Activated CD8-positive, alpha-beta memory T cell treated with anti-CD3 and anti-CD28 coated beads for 48 hours (primary cell): ENCODE results near the gene NEGR1.

Source experiments
- DNase-seq, 3 experiments: peaks; one replicate each; pipeline ENCODE4 v3.0.0-alpha.2; 2020; ENCODE audit warnings: low read depth in 2 of 3, low spot score in 2 of 3

The NEGR1 gene

DNA sequence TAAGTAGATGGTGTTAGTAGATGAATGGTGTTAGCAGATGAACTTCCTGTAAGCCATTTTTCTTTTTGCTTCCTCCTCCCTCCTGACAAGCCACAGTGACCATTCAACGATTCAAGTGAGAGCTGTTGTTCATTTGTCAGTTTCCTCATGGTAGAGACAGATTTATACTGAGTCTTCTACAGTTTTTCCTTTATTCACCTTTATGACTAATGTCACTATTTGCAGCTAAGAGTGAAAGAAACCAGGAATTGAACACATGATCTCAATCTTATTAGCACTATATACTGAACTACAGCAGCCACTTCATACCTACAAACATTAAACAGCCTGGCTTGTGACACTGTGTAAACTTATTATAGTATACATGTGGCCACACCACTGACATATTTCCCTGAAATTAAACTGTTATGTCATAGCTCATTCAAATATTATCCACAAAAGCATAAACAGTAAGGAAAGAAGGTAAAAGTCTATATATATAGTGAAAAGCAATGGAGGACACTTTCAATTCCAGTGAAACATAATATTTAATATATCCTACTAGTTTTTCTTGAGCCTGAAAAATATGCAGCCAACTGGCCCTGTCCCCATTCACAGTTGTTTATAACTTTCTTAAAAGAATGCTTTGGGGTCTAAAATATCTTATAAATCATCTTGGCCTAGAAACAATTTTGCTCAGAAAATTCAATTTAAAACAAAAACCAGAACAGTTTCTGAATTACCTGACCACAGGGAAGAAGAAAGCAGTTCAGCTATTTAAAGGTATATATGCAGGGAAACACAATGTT lies 634.6 kb downstream of the NEGR1 start:
- DNase-seq, result no peak

DNA sequence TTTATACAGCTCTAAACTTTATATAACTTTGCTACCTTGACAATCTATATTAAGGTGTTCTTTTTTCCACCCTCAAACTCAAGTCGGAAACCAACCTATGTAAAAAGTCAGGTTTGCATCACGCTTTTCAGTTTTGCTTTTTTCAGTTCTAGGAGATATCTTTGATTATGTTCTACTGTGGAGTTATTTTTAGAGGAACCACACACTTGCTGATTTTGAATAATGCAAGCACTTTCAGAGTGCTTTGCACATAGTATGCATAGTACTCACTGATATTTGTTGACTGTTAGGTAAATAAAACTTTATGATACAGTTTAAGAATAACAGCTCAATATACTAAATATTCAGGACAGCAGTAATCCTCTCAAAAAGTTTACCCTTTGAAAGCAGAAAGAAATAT lies 637.3 kb downstream of the NEGR1 start:
- no peak for DNase-seq

DNA sequence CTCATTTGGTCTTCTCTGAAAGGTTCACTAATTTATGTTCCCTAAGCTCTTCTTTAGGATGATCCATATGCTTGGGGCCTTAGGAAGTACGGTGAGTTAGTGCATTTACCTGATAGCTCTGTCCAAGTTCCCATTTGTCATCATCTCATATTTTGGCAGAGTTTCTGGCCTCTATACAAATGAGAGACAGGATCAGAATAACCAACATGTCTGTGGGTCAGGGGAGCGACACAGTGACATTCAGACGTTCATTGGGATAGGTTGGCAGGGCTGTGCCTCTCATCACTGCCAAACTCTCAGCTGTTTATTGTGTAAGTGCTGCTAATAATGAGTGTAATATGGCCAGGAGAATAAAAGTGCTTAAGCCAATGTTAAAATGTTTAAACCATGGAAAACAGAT lies 640.4 kb downstream of the NEGR1 start:
- DNase-seq, result no peak

DNA sequence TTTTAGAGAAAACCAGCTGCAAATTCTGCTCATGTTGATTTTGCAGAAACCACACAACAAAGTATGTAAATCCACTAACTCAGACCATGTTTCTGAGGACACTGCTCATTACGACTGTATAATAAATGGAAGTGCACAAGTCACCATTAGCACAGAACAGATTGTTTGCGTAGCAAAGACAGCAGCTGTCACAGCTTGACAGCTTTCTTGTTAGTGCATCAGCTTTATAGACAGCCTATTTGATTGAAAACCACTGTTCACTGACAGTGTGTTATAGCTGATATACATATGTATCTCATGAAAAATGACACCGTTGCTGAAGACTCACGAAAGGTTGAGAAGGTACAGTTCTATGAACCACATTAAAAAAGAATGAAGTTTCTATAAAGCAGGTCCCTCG lies 641.3 kb downstream of the NEGR1 start:
- no peak for DNase-seq

DNA sequence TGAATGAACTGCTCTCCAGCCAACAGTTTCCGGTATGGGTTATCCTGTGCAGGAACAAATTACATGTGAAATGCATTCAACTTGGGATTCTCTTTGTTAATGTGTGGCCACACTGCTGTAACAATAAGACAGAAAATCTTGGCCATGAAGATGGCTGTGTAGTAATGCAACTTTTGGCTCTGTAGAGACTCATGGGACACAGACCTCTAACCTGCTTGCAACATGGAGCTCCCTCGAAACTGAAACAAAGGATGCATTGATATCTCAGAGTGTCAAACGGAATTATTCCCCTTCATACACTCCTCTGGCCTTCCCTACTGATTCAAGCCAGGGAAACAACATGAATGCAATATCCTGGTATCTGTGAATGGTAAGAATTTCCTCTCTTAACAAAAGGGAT lies 642.2 kb downstream of the NEGR1 start:
- DNase-seq, result no peak

DNA sequence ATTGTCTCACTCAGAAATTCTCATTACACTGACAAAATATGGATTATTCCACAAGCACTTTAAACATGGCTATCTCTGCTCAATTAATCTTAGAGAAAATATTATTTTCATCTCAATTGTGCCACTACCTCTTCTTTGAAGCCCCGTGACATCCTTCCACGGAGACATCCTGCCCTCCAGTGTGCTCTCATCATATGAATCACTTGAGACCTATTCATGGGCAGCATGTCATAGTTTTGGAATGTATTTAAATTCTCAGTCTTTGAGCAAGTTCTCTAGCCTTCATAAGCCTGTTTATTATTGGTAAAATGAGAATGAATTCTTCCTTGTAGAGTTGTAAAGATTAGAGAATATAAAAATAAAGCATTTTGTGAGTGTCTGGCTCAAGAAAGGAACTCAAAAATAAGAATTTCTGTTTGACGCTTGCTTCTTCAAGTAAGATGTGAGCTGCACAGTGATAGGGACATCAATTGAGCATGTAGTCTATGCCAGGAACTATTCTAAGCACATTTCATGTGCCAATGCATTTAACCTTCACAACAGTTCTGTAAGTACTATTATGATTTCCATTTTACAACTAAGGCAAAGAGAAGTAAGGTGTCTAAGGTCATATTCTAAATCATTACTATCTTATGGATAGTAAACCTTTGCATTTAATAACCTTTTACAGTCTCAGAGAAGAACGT lies 644.1 kb downstream of the NEGR1 start:
- no peak for DNase-seq

DNA sequence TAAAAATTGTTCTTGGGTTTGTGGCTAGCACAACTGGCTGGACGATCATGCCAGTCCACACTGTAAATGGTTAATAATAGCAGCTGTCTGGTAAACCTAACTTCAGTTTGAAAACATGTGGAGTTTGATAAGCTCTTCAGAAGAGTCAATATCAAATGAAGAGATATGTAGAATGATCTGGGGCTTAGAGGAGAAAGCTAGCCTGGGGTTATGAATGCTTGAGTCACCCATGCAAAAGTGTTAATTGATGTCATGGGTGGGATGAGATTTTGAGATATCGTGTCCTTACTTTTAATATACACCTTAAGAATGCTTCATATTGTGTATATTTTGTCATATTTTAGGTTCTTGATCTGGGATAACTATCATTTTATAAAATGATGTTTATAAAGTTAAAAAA lies 646.8 kb downstream of the NEGR1 start:
- DNase-seq, result no peak

DNA sequence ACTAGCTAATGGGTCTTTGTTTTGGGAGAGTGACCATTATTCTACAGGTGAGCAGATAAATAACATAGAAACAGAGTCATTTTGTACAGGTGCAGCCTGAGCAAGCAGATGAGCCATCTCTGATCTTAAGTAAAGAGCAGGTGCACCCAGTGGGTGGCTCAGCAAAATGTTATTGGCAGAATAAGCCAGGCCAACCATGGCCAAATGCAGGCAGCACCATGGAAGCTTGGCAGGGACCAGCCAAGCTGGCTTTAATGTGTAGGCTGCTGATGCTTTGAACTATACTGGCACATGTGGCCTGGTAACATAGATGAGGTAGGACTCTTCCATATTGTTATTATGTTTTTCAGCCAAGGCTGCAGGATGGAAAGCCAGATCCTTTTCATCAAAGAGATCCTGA lies 648.2 kb downstream of the NEGR1 start:
- no peak for DNase-seq

DNA sequence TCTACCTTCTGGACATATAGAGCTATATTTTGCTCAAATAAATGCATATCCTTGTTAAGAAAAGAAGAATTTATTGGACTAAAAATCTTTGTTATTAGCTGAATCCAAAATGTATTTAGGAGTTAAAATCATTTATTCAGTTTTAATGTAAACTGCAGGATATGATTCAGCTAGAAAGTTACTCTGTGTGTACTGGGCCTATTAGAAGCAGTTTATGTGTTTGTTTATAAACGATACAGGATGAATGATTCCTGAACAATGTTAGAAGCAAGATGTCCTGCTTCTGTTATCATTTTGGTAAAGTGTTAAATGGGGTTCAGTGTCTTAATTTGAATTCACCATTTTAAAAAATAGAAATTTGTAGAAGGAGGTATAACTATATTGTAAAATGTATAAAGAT lies 652.3 kb downstream of the NEGR1 start:
- DNase-seq, result no peak

DNA sequence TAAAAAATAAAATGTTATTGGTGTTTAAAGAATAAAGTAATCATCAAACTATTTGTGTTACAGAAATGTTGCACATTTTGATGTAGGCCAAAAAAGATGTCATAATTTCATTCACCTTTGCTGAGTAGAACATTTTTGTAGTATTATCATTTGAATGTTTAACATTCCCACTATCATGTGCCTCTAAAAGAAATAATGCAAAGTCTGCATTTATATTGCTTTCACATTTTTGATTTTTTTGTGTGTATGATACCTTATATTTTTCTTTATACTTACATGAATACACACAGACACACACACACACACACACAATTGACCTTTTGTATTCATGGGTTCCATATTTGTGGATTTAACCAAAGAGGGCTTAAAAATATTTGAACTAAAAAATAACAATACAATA lies 657.3 kb downstream of the NEGR1 start:
- DNase-seq, result no peak

DNA sequence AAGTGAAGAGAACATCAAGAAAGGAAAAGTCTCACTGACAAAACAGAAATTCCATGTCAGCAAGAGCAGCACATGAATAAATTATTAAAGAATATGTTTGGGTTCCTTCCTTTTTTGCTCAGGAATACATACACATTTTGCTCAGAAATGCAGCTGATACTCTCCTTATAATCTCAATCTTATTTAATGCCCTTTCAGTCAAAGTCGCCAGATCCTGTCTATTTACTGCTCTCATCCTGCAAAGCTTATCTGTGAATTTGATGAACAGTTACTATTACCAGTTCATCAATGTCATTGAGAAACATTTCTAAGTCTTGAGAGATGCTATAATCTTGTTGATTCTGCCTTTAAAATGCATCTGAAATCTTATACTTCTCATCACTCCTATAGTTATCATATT lies 658.5 kb downstream of the NEGR1 start:
- no peak for DNase-seq

DNA sequence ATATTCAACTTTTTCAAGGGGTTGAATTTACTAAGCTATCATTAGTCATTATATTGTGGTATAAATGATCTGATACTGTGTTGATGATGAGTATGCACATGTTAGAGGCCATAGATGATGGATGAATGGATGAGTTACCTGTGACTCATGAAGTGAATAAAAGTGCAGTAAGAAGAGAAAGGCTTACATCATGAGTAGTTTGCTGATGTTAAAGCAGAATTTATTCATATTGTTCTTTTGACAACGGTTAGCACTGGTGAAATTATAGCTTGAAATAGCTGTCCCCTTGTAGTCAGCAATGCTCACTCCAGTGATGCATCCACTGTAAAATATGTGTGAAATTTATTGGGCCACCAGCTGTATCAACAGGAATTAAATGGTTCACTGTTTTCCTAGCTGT lies 660.6 kb downstream of the NEGR1 start:
- no peak for DNase-seq

DNA sequence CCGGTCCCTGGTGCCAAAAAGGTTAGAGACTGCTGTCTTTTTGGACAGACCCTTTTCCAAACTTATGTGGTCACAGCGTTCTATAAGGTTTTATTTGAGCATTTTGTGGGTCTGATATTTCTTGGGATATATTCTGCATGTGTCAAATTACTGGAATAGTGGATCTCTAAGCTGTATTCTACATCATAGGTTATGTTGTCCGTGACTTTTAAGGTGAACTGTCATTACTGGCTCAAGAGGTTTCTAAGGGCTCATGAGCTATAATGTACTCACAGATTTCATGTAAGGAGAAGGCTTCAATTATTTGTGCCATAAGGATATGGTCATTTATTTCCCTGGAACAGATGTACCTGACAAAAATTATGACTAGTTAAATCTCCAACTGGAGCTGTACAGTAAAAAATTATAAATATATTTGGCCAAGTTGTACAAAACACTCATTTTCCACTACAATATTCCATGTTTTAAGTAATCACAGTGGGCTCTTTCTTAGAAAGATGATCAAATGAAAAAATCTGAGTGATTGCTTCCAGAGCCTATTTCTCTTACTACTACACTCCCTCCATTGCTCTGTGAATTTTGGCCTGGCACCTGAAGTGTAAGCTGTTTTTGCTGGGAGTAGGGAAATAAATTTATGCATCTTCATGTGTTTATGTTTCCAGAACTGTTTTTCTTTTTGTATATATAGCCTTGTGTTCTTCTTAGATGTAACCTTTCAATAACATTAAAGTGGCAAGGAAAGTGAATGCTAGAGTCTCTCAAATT lies 663.4 kb downstream of the NEGR1 start:
- DNase-seq, result no peak

DNA sequence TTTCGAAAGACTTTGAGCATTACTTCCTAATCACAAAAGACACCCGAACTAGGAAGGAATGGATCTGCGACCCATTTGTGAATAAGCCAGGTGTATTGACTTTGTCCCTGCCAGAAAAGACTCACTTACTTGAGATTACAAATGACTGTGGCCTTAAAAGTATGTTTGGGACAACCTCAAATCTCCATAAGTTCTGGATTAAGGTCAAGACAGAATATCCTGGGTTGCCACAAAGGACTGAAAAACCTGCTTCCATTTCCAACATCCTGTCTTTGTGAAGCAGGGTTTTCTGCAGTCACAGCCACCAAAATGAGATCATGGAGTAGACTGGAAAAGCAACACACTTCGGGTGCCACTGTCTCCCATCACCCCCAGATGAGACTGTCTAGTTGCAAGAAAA lies 664.1 kb downstream of the NEGR1 start:
- DNase-seq, result no peak

DNA sequence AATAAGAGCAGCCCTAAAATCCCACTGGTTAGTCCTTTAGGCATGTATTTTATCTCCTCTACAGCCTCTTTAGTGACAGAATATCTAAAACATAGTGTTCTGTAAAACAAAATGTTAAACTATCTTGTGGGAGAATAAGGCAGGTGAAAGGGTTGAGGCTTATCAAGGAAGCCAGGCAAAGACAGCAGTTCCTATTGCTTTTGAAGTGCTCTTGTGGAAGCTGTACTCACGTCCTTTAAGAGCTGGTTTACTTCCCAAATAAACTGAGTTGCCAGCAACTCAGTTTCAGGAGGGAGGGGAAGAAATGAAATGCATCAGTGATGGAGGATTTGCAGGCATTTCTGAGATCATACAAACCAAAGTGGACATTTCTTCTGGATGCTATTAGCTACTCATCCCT lies 671.9 kb downstream of the NEGR1 start:
- no peak for DNase-seq

DNA sequence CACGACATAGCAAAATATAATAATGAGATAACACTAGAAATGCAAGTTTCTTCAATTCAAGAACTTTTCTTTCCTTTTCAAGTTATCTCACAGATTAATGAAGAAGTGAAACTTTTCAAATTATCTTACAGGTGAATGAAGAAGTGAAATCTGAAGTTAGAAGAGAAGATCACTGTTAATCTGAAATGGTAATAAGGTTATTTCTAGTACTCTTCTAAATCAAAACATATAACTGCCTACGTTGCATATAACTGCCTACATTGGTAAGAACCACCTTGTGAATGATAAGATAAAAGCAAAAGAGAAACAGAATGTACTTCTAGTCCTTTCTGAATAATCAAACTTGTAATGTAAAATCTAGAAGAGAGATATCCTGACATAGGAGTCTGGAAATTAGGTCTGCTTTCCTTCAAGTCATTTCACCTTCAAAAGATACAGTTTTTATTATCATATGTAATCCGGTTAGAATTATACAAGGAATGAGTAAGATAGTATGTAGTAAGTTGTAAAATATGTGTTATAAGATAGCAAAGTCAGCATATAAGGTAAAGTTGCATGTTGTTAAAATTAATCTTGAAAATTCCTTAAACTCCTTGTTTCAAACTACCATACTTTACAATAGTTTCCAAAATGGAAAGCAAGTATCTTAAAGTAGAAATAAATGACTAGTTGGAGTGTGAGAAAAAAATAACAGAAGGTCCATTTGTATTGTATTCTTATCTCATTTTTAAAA lies 679.1 kb downstream of the NEGR1 start:
- DNase-seq, result no peak

DNA sequence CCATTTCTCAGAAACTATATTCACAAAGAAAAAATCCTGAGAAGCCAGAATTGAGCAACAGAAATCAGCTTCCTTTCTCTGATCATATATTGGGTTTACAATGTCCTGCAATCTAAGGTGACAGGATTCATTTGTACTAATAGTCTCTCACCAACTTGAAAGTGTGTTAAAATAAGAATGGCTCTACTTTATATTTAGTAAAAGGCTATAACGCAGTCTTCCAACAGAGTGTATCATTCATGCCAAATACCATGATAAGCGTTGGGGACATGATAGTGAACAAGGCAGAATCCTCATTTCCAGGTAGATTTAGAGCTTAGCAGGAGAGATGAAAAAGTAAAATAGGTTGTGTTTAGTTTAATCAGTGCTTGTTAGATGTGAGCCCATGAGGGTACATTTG lies 682.3 kb downstream of the NEGR1 start:
- DNase-seq, result no peak

DNA sequence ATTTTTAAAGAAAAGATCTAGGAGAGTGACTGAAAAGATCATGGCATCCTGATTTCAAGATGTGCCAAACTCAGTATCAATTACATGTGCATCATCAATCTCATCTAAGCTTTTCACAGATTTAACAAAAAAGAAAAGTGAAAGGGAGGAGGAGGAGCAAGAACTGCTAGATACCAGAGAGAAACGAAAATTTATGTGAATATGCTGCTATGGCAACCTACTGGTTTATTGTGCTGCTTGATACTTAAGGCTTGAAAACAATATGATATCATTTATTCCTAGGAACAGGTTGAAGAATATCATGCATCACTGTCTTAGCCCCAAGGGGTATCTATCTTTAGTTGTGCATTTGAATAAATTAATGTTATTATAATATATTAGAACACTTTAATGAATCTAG lies 683.0 kb downstream of the NEGR1 start:
- no peak for DNase-seq

DNA sequence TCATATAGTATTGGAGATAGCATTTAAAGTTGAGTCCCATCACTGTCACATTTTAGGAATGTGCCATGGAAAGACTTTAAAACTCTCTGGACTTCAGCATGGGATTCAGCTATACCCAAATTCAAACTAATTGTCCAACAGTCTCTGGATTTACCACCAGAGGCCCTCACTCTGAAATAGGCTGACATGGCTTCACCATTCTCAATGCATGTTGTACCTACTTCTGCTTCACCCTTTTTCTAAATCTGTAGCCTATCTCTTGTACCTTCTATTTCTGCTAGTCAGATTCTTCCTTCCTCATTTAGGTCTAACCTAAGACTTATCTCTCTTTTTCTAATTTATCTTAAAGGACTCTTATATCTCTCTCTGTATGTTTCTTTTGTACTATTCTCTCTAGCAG lies 688.8 kb downstream of the NEGR1 start:
- no peak for DNase-seq

DNA sequence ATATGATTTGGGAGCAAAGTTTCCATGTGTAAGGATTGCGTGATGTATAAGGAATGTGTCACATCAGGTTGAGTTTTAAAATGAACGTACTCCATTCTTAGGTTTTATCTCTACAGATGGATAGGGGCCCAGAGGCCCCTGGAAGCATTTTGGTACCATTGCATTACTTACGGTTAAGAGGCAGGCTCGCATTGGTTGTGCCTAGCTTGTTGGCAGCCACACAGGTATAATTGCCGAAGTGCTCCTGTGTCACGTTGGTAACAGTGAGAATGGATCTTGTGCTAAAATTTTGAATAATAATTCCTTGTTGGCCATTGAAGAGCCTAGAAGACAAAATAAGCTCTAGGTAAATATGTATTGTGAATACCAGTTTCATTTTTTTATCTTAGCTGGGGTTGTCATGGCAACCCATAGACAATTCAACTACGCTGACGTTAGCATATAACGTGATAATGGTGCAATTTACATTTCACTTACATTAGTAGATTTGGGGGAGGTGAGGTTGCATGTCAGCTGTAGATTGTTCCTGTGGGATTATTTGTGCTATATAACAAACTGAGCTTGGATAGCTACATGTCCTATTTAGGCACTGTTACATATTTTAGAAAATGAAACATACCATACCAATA lies 689.6 kb downstream of the NEGR1 start:
- DNase-seq, result no peak

DNA sequence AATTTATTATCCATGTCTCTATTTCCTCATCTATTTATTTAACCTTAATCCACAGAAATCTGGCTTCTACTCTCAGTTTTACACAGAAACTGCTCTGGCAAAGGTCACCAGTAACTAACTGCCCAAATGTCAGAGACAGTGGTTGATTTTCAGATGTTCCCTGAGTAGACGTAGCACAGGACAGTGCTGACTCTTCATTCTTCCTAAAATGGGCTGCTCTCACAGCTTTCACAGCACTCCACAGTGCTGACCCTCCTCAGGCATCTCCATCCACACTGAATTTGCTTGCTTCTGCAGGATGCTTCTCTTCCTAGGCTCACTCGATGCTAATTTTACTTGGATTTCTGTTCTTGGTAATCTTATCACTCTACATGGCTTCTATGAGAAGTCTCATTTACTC lies 693.3 kb downstream of the NEGR1 start:
- no peak for DNase-seq
